Measurements from ENCODE around the gene KXD1.
A peak's percentile ranks its signal among the peaks of the same experiment; 100 is the strongest.

Gene KXD1, protein sequence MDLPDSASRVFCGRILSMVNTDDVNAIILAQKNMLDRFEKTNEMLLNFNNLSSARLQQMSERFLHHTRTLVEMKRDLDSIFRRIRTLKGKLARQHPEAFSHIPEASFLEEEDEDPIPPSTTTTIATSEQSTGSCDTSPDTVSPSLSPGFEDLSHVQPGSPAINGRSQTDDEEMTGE

DNA sequence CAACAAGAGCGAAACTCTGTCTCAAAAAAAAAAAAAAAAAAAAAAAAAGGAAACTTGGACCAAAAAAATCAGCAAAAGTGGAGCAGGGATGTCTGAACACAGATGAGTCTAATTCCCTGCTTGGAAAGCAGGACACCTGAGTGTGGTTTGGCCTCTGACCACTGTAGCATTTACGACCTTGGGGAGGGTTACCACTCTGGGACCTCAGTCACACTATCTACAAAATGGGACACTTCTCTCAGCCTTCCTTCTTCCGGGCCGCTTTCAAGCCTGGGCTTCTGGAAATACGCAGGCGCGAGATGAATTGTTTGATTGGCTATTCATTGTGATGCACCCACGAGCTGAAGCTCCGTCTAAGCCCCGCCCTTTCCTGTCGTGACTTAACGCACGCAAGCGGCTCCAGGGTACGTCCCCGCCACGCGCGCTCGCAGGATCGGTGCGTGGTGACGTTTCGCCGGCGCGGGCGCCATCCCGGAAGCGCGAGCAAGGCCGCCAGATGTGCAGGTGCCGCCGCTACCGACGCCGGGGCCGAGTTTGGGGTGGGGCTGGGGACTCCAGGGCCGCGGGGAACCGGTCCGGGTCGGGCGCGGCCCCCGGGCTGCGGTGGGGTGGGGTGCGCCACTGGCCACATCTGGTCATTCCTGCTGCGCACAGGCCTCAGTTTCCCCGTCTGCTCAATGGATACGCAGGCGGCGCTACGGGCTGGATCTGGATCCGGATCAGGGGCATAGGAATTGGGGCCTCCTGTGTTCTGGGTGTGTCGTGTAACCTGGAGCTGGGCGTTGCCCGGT is at the start of gene KXD1:
Gene KXD1, plus strand, starts transcription at position 460 of the 791 bp plus-strand sequence. CDS start 4,187 bp downstream, outside the sequence.
- H2AFZ ChIP-seq (ENCODE audit: low read length, unreplicated experiment) = peak within 1 kb of the TSS; percentile 73

DNA sequence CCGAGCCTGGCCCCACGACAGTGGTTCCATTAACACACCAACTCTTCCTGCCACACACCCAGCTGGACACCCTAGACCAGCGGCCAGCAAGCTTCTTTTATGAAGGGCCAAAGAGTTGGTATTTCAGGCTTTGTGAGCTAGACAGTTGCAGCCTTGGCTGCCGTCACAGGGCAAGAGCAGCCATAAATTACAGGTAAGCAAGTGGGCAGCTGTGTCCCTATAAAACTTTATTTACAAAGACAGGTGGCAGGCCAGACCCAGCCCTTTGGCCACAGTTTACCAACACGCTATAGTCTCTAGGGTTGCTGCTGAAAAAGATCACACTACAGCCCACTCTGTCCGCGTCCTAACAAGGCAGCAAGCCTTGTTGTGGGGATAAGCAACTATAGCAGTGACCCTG is 49.1 kb upstream of the KXD1 start:
- Histone ChIP-seq H3K79me2 (ENCODE audit: control insufficient read depth, insufficient read depth, low read length, unreplicated experiment) (peaks cover 87% of the 10 kb centered on the region), H3K27ac (ENCODE audit: low read depth, low read length) (no peak overlapping the region)

More for the DNA sequence above, at the start of gene KXD1:
- Histone ChIP-seq H3K36me3 (ENCODE audit: insufficient read depth, low read length) (no peaks in the 10 kb centered on the region), H3K4me1 (ENCODE audit: control insufficient read depth, insufficient read depth, low read length, unreplicated experiment) (peaks cover 9% of the 10 kb centered on the region), H3K27me3 (ENCODE audit: insufficient read depth, low read length) (no peaks in the 10 kb centered on the region), H3K27ac (ENCODE audit: low read depth, low read length) (peak within 1 kb of the TSS; percentile 68), H3K4me3 (ENCODE audit: low read depth, low read length) (peak within 1 kb of the TSS; percentile 97), H3K79me2 (ENCODE audit: control insufficient read depth, insufficient read depth, low read length, unreplicated experiment) (peaks cover 31% of the 10 kb centered on the region)

DNA sequence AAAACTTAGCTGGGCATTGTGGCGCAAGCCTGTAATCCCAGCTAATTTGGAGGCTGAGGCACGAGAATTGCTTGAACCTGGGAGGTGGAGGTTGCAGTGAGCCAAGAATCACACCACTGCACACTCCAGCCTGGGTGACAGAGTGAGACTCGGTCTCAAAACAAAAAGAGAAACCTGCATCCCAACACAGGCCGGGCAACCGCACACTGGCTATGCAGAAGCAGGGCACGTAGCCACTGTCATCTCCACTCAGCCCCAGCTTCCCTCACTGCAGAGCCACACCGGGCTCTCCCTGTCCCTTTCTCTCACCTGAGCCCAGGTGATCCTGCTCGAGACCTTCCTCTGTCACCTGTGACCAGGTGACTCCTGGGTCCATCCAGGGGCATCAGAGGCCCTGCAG is 47.5 kb upstream of the KXD1 start:
- H3K27me3 ChIP-seq (ENCODE audit: insufficient read depth, low read length) = no peaks in the 10 kb centered on the region
- H3K36me3 ChIP-seq (ENCODE audit: insufficient read depth, low read length) = no peaks in the 10 kb centered on the region
- H3K79me2 ChIP-seq (ENCODE audit: control insufficient read depth, insufficient read depth, low read length, unreplicated experiment) = peaks cover 85% of the 10 kb centered on the region
- peaks cover 20% of the 10 kb centered on the region for H3K4me1 ChIP-seq (ENCODE audit: control insufficient read depth, insufficient read depth, low read length, unreplicated experiment)
- H3K4me3 ChIP-seq (ENCODE audit: low read depth, low read length) = no peak overlapping the region
- no peak overlapping the region for H3K27ac ChIP-seq (ENCODE audit: low read depth, low read length)
- H2AFZ ChIP-seq (ENCODE audit: low read length, unreplicated experiment) = no peak overlapping the region

More for the DNA sequence above, 49.1 kb upstream of the KXD1 start:
- no peak overlapping the region for H2AFZ ChIP-seq (ENCODE audit: low read length, unreplicated experiment)
- no peaks in the 10 kb centered on the region for H3K27me3 ChIP-seq (ENCODE audit: insufficient read depth, low read length)
- no peak overlapping the region for H3K4me3 ChIP-seq (ENCODE audit: low read depth, low read length)
- H3K36me3 ChIP-seq (ENCODE audit: insufficient read depth, low read length) = no peaks in the 10 kb centered on the region
- peaks cover 13% of the 10 kb centered on the region for H3K4me1 ChIP-seq (ENCODE audit: control insufficient read depth, insufficient read depth, low read length, unreplicated experiment)

DNA sequence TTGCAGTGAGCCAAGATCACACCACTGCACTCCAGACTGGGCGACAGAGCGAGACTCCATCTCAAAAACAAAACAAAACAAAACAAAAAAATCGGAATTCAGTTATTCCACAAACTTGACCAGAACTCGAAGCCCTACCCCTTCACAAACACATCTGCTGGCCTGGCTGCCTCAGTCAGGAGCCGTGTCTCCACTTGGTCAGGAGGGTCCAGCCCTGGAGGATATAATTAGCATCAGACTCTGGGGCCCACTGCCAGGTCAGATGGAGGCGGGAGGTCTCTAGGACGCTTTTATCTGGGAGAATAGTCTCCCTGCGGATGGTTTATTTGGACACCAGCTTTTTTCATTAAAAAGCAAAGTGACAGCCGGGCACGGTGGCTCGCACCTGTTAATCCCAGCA is 43.8 kb upstream of the KXD1 start:
- peaks cover 85% of the 10 kb centered on the region for H3K79me2 ChIP-seq (ENCODE audit: control insufficient read depth, insufficient read depth, low read length, unreplicated experiment)
- H3K27me3 ChIP-seq (ENCODE audit: insufficient read depth, low read length) = no peaks in the 10 kb centered on the region
- H3K27ac ChIP-seq (ENCODE audit: low read depth, low read length) = no peak overlapping the region
- H3K4me1 ChIP-seq (ENCODE audit: control insufficient read depth, insufficient read depth, low read length, unreplicated experiment) = peaks cover 21% of the 10 kb centered on the region
- no peak overlapping the region for H2AFZ ChIP-seq (ENCODE audit: low read length, unreplicated experiment)
- no peaks in the 10 kb centered on the region for H3K36me3 ChIP-seq (ENCODE audit: insufficient read depth, low read length)
- no peak overlapping the region for H3K4me3 ChIP-seq (ENCODE audit: low read depth, low read length)

DNA sequence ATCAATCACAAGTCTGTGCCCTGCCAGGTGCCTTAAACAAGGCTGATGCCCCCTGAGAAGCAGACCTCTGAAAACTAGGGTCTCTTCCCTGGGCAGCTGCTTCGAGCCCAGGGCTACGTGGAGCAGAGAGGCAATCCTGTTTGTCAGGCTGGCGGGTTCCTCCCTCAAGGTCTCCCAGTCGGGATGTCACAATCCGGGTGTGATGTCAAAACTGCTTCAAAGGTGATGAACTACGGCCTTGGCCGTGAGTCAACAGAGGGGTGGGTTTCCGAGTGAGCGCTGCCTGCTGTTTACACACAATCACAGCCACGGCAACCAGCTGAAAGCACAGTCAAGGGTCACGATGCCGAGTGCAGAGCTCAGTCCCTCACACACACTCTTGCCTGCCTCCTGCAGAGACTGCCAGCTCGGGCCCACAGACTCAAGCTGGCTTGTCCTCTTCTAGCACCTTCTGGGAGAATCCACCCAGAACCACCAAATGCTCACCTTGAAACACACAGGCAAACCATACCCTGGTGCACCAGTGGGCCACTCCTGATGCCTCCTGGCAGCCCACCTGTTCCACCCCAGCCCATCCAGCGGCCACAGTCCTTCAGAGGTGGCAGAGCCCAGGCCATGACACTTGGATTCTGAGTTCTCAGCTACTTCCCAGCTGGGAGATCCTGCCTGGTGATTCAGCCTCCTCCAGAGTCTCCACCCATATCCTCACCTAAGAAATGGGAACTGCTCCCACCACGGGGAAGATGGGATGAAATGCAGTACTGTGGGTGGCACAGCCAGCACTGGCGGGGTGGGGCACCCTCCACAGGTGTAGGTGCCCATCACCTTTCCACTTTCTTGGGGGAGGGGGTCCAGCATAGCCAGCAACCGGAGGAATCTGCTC is 42.6 kb upstream of the KXD1 start:
- peak overlapping the region; percentile 85 for H3K27ac ChIP-seq (ENCODE audit: low read depth, low read length)
- H3K79me2 ChIP-seq (ENCODE audit: control insufficient read depth, insufficient read depth, low read length, unreplicated experiment) = peaks cover 85% of the 10 kb centered on the region
- H3K27me3 ChIP-seq (ENCODE audit: insufficient read depth, low read length) = no peaks in the 10 kb centered on the region
- no peak overlapping the region for H2AFZ ChIP-seq (ENCODE audit: low read length, unreplicated experiment)
- no peaks in the 10 kb centered on the region for H3K36me3 ChIP-seq (ENCODE audit: insufficient read depth, low read length)
- H3K4me1 ChIP-seq (ENCODE audit: control insufficient read depth, insufficient read depth, low read length, unreplicated experiment) = peaks cover 26% of the 10 kb centered on the region
- H3K4me3 ChIP-seq (ENCODE audit: low read depth, low read length) = no peak overlapping the region

DNA sequence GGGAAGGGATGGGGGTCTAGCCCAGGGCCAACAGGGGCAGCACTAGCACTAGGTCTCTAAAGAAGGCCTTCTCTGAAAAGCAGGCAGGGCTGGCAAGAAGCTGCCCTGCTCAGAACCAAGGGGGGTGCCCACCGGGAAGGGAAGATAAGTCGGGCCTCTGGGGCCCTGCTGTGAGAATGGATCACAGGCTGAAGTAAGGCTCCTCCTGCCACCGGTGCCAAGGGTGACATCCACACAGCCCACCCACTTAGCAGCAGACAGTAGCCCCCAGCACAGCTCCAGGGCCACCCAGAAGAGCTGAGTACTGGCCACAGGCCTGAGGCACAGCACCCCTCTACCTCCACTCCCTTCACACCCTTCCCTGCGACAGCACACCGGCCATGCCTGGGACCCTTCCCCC is 41.7 kb upstream of the KXD1 start:
- peaks cover 88% of the 10 kb centered on the region for H3K79me2 ChIP-seq (ENCODE audit: control insufficient read depth, insufficient read depth, low read length, unreplicated experiment)
- no peaks in the 10 kb centered on the region for H3K36me3 ChIP-seq (ENCODE audit: insufficient read depth, low read length)
- H3K4me3 ChIP-seq (ENCODE audit: low read depth, low read length) = no peak overlapping the region
- H3K27me3 ChIP-seq (ENCODE audit: insufficient read depth, low read length) = no peaks in the 10 kb centered on the region
- peak overlapping the region; percentile 85; the same call in 1 of the 2 replicates for H3K27ac ChIP-seq (ENCODE audit: low read depth, low read length)
- H3K4me1 ChIP-seq (ENCODE audit: control insufficient read depth, insufficient read depth, low read length, unreplicated experiment) = peaks cover 27% of the 10 kb centered on the region
- H2AFZ ChIP-seq (ENCODE audit: low read length, unreplicated experiment) = no peak overlapping the region

DNA sequence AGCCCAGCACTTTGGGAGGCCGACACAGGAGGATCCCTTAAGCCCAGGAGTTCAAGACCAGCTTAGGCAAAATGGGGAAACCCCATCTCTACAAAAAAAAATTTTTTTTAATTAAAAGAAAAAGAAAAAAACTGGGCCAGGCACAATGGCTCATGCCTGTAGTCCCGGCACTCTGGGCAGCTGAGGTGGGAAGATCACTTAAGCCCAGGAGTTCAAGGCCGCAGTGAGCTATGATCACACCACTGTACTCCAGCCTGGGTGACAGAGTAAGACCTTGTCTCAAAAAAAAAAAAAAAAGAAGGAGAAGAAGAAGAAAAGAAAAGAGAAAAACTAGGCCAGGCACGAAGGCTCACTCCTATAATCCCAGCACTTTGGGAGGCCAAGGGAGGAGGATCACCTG is 40.1 kb upstream of the KXD1 start:
- Histone ChIP-seq H3K36me3 (ENCODE audit: insufficient read depth, low read length) (no peaks in the 10 kb centered on the region), H3K27me3 (ENCODE audit: insufficient read depth, low read length) (no peaks in the 10 kb centered on the region), H3K4me1 (ENCODE audit: control insufficient read depth, insufficient read depth, low read length, unreplicated experiment) (peaks cover 27% of the 10 kb centered on the region), H3K79me2 (ENCODE audit: control insufficient read depth, insufficient read depth, low read length, unreplicated experiment) (peaks cover 86% of the 10 kb centered on the region), H3K27ac (ENCODE audit: low read depth, low read length) (no peak overlapping the region), H3K4me3 (ENCODE audit: low read depth, low read length) (no peak overlapping the region), H2AFZ (ENCODE audit: low read length, unreplicated experiment) (no peak overlapping the region)

DNA sequence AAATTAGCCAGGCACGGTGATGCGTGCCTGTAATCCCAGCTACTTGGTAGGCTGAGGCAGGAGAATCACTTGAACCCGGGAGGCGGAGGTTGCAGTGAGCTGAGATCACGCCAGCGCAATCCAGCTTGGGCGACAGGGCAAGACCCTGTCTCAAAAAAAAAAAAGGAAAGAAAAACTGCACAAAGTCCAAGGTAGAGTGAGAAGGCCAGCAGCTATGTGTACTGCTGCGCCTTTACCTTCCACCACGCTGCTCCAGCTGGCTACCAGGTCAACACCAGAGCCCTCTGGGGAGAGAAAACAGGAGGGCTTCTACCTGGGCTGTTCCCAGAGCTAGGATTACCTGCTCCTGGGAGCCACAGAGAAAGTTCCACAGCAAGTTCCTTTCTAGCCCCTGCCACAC is 39.0 kb upstream of the KXD1 start:
- Histone ChIP-seq H3K27ac (ENCODE audit: low read depth, low read length) (no peak overlapping the region), H3K79me2 (ENCODE audit: control insufficient read depth, insufficient read depth, low read length, unreplicated experiment) (peaks cover 77% of the 10 kb centered on the region), H2AFZ (ENCODE audit: low read length, unreplicated experiment) (no peak overlapping the region), H3K27me3 (ENCODE audit: insufficient read depth, low read length) (no peaks in the 10 kb centered on the region), H3K4me3 (ENCODE audit: low read depth, low read length) (no peak overlapping the region), H3K4me1 (ENCODE audit: control insufficient read depth, insufficient read depth, low read length, unreplicated experiment) (peaks cover 27% of the 10 kb centered on the region), H3K36me3 (ENCODE audit: insufficient read depth, low read length) (no peaks in the 10 kb centered on the region)

DNA sequence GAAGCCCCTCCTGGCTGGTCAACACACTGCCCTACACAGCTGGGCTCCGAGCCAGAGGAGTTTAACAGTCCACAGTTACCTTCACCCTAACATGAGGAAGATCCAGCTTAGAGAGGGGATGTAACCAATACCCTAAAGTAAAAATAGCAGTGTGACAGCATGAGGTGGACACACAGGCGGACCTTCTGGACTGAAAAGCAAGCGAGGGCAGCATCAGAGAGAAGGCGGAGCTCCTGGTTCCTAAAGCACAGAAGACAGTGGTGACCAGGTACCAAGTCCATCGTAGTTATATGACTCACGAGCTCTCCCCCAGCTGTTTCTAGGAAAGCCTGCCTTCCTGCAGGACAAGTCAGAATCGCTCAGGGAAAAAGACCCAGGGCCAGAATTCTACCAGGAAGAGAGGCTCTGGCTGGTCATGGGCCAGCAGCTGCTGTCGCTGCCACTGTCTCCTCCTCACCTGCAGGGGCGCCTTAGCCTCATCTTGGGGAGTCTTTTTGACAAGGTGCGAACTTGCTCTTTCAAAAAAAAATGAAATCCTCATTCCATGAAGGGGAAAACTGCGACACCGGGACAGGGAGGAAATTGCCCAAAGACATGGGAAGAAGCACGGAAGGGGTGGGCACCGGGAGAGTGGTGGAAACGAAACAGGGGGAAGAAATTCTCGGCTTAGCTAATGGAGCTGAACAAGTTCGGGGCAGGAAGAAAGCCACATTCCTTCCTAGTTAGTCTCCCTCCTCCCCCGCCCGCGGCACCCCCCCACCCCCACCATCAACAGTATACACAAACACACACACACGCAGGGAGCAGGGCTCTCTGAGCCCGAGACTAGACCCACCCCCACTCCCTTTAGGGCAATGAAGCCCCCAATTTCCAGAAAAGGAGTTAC is 37.5 kb upstream of the KXD1 start:
- Histone ChIP-seq H3K4me3 (ENCODE audit: low read depth, low read length) (peak overlapping the region; percentile 88), H2AFZ (ENCODE audit: low read length, unreplicated experiment) (peak overlapping the region; percentile 12), H3K79me2 (ENCODE audit: control insufficient read depth, insufficient read depth, low read length, unreplicated experiment) (peaks cover 64% of the 10 kb centered on the region), H3K27me3 (ENCODE audit: insufficient read depth, low read length) (no peaks in the 10 kb centered on the region), H3K27ac (ENCODE audit: low read depth, low read length) (peak overlapping the region; percentile 96), H3K36me3 (ENCODE audit: insufficient read depth, low read length) (no peaks in the 10 kb centered on the region), H3K4me1 (ENCODE audit: control insufficient read depth, insufficient read depth, low read length, unreplicated experiment) (peaks cover 20% of the 10 kb centered on the region)
